Endothelial cell of umbilical vein (primary cell): Measurements from ENCODE around the gene RBM17.

Experiments used
- EZH2 ChIP-seq: IDR thresholded peaks from 2 replicates; pipeline ENCODE4 v1.6.1; 2012; ENCODE audit warnings: borderline replicate concordance, low read depth, mild to moderate bottlenecking, moderate library complexity, low read length, inconsistent platforms; ENCODE audit not compliant: severe bottlenecking
- POLR2A ChIP-seq: IDR thresholded peaks from 2 replicates; pipeline ENCODE4 v1.6.1; 2012; ENCODE audit warnings: low read depth, mild to moderate bottlenecking, control low read depth, low read length
- POLR2AphosphoS5 ChIP-seq: IDR thresholded peaks from 2 replicates; pipeline ENCODE4 v1.6.1; 2012; ENCODE audit warnings: low read depth, mild to moderate bottlenecking, control low read depth, low read length, moderate library complexity; ENCODE audit not compliant: insufficient read depth
- TF ChIP-seq, protein P1 (sequence below), 2 donors: IDR thresholded peaks; 1 replicate in 1 of 2; 2 replicates in 1 of 2; pipeline ENCODE4 v1.5.1; 2011; ENCODE audit warnings: low read length in 2 of 2, mild to moderate bottlenecking in 2 of 2, moderate library complexity in 2 of 2, control low read depth in 1 of 2, inconsistent platforms in 1 of 2, low read depth in 1 of 2; ENCODE audit not compliant: insufficient read depth in 1 of 2; ENCODE audit errors: extremely low read depth in 1 of 2

DNA sequence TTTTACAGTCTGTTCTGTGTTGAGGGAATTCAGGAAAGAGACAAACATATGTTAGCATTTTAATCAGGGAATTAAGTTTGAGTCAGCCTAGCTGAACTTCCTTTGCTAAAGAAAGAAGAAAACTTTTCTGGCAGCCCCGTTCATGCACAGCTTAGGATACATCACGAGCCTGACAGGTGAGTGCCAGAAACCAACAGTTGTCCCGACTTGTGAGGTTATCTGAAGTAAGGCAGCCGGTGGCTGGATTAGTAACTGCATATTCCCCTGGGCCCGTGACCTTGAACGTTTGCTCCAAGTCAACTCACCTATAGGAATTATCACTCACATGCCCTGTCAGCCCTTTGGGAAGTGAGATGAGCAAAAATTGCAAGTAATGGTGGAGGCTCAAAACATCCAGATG, 24.1 kb downstream of the RBM17 start:
- TF ChIP-seq, protein P1, sequence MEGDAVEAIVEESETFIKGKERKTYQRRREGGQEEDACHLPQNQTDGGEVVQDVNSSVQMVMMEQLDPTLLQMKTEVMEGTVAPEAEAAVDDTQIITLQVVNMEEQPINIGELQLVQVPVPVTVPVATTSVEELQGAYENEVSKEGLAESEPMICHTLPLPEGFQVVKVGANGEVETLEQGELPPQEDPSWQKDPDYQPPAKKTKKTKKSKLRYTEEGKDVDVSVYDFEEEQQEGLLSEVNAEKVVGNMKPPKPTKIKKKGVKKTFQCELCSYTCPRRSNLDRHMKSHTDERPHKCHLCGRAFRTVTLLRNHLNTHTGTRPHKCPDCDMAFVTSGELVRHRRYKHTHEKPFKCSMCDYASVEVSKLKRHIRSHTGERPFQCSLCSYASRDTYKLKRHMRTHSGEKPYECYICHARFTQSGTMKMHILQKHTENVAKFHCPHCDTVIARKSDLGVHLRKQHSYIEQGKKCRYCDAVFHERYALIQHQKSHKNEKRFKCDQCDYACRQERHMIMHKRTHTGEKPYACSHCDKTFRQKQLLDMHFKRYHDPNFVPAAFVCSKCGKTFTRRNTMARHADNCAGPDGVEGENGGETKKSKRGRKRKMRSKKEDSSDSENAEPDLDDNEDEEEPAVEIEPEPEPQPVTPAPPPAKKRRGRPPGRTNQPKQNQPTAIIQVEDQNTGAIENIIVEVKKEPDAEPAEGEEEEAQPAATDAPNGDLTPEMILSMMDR (IDR thresholded peaks at IDR 0.05; ENCODE audit: extremely low read depth in 1 of 2, insufficient read depth in 1 of 2, low read depth in 1 of 2, low read length in 2 of 2), result no peak
- TF ChIP-seq POLR2A, result no peak
- no peak for TF ChIP-seq POLR2AphosphoS5
- no peak for TF ChIP-seq EZH2
